HG03025 (cell line): ENCODE data around the gene PTER.
A peak's percentile ranks its signal among the peaks of the same experiment; 100 is the strongest.

Experiments
- ATAC-seq: cut with Tn5 transposase; IDR thresholded peaks from one replicate; pipeline ENCODE4 v1.9.1; 2021; ENCODE audit warnings: mild to moderate bottlenecking, moderate library complexity; ENCODE audit not compliant: unreplicated experiment, low FRiP score

PTER gene, protein sequence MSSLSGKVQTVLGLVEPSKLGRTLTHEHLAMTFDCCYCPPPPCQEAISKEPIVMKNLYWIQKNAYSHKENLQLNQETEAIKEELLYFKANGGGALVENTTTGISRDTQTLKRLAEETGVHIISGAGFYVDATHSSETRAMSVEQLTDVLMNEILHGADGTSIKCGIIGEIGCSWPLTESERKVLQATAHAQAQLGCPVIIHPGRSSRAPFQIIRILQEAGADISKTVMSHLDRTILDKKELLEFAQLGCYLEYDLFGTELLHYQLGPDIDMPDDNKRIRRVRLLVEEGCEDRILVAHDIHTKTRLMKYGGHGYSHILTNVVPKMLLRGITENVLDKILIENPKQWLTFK

DNA sequence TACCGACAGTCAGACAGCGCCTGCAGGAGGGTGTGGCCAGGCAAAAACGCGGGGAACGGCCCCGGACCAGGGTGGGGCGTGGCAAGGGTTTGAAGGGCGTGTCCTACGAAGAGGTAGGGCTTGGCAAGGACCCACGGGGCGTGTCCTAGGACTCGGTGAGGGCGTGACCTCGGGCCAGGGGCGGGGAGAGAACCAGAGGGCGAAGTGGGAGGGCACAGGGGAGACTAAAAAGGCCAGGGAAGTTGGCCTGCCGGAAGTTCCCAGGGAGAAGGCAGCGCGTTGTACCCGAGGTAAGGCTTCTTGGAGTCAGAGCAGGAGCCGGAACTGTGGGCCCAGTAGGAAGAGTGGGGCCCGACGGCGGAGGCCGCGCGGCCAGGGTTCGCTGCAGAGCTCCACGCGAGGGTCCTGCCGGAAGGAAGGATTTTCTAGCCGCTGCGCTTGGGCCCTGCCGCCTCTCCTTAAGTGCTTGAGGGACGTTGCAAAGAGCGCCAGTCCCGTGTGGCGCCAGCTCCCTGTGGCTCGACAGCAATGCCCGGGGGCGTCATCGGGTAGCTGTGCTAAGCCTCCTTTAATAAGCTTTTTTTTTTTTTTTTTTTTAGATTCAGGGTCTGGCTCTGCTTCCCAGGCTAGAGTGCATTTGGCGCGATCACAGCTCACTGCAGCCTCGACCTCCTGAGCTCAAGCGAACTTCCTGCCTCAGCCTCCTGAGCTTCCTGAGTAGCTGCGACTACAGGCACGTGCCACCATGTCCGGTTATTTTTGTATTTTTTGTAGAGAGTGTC is at the start of gene PTER:
PTER (plus strand) TSS at position 253 of the 782 bp plus-strand sequence. CDS start 47,375 bp downstream, outside the sequence.
- peak; percentile 98 for ATAC-seq

DNA sequence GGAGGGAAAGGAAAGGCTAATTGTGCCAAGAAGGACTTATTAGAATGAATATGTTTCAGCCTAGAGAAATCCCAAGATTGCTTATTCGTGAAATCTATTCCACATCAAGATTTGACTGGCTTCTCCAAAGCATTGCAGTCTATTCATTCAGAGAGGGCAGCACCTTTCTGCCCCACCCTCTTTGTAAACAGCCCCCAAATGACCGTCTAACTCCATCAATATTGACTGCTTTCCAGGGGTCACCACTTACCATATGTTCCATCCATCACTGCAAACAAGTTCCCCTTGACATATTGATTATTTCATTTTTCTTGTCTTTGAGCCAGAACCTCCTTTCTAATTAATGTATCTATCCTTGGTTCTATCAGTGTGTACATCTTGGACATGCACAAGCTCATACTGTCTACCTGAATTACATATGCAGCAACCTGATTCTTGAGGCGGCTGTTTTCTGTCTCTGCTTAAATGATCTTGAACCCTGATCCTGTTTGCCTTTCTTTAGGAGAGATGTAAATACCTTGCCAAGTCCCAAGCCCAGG is 44.2 kb upstream of the PTER start:
- no peak for ATAC-seq

DNA sequence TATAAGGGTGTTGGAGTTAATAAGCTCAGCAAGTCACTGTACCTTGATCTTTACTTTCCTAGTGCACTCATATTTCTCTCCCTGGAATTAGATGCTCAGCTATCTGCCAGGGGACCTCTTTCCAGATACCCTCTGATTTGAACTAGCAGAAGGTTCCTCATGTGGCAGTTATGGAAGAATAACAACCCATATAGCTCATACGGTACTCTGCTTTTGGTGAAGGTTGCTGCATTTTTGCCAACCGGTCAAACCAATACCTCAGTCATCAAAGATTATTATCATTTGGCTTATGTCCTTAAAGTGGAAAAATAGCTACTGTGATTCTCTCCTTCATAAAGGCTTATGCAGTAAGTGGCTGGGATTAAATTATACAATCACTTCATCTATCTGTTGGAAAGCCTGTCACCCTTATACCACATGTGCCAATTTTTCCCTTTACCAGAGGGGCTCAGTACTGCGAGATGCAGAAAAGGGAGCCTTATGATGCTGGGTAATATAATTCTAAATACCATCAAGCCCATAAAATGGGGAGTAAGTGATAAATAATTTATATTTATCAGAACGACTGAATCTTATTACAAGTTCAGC is 43.4 kb upstream of the PTER start:
- no peak for ATAC-seq

DNA sequence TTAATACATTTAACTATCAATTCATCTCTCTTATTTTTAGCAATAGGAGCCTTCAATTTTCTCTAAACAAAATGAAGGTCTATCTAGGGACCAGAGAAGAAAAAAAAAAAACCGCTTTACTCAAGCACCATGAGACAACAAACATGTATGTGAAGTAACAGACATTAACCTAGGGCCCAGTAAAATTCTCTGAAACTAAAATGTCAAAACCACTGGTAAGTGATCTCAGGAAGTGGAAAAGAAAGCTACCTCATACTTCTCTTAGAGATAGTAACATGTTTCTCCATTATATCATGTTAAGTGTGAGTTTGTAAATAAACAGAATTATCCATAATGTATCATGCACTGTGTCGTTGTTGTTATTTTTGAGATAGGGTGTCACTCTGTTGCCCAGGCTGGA is 35.4 kb upstream of the PTER start:
- no peak for ATAC-seq

DNA sequence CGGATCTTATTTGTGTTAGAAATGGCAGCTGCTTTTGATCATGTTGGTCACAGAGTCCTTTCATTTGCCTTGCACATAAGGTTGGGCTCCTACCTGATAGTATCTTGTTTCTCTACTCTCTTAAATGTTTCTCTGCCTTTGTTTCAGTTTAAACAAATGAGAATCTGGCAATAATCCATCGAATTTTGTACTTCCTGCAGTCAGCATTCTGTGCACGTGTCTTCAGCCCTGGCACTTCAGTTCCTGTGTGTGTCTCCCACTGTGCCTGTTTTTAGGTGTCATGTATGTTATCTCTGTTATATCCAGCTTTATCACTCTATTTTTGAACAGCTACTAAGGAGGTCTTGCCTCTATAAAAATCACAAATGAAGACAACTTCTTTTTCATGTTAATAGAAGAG is 28.4 kb upstream of the PTER start:
- ATAC-seq = no peak

DNA sequence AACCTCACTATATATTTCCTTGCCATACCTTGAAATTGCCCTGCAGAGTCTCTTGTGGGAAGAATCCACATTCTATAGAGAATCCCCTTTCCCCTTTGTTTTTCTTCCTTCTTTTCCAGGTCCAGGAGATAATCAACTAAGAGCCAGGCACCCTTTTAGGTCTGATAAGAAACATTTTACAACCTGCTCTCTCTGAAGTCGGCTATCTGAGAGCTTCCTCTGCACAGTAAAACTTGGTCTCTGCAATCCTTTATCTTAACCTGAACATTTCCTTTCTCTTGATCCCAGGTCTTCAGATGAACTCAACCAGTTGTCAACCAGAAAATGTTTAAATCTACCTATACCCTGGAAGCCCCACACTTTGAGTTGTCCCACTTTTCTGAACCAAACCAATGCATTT is 19.5 kb upstream of the PTER start:
- ATAC-seq = no peak

DNA sequence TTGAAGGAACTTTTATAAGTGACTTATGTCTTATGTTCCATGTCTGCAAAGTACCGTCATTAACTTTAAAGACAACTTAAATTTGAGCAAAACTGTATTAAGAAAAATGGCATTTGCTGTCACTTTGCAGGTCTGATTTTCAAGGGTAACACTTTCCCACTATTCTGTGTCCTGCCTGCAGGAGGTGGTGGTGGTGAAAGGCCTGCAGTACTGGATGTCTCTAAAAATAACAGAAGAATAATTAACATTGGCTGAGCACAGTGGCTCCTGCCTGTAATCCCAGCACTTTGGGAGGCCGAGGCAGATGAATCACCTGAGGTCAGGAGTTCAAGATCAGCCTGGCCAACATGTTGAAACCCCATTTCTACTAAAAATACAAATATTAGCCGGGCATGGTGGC is 13.2 kb upstream of the PTER start:
- ATAC-seq = no peak

DNA sequence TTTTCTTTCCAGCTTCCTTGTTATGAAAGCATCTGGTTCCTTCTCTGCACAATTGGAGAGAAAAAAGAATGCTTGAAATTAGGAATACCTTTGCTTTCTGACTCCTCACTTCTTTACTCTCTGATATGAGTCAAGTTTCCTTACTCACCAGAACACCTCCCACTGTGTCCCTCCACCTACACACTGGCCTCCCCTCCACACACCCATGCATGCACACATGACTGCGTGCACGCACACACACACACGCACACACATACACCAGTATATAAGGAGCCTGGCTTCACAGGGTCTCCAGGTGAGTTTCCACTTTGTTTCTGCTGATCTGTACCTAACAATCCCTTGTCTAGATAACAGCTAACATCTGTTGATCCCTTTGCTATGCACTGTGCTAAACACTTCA is 11.4 kb upstream of the PTER start:
- no peak for ATAC-seq

DNA sequence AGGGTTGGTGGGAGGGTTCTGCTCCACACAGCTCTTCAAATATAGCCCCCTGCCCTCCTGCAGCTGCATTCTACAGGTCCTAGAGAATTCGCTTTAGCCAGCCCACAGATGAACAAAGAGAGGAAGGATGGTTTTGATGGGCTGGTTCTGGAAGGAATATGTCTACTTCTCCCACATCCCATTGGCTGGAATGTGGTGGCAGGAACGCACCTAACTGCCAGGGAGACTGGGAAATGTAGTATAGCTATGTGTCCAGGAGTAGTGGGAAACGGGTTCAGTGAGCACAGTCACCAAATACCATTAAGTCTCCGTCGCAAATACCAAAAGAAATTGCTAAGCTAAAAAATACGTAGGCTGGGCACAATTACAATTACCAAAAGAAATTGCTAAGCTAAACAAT is 7.3 kb upstream of the PTER start:
- ATAC-seq = no peak

DNA sequence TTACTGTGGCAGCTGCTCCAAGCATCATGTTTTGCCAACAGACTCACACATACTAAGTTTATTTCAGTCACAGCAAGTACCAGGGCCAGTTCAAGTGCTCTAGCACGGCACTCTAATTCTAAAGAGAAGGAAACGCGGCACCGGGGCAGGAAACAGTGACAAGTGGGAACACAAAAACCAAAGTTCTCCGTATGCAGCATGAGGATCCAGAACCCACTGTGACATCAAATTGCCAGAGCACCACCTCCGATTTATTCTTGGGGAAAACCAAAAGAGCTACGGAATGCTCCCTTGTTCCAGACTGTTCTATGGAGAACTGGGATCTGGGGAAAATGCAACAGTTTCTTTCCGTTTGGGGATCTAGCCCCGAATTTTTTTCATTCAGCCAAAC is 448 bp upstream of the PTER start:
- ATAC-seq = peak; percentile 3

DNA sequence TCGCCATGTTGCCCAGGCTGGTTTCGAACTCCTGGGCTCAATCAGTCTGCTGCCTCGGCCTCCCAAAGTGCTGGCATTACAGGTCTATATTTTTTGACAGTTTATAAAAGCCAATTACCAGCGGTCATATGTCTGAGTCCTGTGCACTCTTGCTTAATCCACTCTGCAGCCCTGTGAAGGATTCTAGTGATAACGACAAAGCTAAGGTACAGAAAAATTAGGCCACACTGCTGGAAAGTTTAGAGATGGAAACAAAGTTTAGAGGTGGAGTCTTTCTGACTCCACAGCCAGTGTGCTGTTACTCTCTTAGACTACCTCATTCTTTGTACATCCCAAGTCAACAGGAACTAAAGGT is 707 bp downstream of the PTER start:
- ATAC-seq = no peak

DNA sequence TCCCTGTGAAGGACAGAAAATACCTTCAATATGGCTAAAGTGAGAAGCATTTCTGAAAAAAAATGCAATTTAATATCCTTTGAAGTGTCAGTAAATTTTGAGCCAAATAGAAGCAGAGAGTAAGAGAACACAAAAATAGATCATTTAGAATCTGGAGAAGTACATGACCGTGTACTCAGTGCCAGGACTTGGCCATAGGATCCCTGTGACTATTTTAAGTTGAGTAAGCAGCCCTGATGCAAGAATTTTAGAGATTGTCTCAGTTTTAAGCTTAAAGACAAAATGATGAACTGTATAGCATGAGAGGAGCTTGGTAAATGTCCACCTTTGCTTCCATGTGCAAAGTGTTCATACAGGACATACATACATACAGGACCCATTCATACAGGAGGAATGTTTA is 2.5 kb downstream of the PTER start:
- no peak for ATAC-seq

DNA sequence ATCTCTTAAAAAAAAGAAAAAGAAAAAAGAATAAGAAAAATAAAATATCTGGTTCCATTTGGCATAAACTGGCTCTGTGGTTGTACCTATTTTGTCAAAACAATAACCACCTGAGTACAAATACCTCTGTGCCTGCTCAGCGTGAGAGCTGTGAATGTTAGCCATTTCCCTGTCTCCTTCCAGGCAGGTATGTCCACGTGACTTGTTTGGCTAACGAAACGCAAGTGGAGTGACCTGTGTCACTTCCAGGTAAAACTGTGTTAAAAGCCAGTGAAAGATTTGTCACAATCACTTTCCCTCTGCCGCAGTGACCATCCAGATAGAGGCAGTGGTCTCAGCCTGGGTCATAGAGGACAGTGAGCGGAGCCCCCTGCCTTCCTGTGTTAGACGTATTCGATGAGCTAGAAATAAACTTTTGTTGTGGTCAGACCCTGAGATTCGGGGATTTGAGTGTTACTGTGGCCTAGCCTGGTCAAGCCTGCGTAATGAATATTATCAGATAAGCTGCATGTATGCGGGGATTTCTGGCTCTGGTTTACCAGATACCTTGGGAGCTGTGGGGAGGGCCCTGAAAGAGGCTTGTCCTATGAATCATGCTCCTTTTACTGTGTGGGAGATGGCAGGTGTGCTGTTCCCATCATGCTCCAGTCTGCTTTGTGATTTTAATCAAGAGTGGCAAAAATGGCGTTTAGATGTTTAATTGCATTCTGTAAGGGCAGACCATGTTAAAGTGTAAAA is 3.8 kb downstream of the PTER start:
- ATAC-seq = no peak

DNA sequence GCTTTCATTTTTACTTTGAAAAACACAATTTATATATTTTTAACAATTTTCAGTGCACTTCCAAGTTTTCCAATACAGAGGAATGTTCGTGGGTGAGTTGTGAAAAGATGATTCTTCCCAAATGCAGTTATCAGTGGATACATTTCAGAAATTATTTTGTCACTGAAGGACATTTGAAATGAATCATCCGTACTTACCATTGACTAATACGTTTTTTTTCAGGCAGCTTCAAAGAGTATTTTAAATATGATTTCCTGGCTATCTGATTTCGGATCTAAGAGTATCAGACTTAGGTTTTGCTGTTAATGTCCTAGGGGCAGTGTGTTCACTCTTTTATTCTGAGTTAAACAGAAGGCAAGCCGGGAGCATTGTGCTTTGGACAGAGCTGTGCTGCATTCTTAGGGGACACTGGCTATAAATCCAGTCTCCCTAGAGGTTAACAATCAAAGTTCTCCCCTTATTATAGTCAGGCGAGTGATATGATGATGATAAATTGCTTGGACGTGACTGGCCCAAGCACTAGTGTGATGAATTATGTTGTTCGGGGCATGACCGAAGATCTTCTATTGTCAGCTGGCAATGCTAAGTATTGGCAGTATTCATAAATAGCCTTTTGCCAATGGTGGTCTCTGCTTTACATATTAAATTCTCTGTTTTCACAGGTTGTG is 4.5 kb downstream of the PTER start:
- ATAC-seq = no peak

DNA sequence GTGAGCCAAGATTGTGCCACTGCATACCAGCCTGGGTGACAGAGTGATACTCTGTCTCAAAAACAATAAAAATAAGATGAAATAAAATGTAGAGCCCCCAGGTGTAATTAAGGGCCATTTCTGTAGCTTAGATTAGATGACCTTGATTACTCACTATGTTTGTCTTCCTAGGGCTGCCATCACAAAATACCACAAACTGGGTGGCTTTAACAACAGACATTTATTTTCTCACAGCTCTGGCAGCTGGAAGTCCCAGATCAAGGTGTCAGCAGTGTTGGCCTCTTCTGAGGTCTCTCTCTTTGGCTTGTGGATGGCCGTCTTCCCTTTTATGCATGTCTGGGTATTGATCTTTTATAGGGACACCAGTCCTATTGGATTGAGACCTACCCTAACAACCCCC is 6.1 kb downstream of the PTER start:
- ATAC-seq = no peak

DNA sequence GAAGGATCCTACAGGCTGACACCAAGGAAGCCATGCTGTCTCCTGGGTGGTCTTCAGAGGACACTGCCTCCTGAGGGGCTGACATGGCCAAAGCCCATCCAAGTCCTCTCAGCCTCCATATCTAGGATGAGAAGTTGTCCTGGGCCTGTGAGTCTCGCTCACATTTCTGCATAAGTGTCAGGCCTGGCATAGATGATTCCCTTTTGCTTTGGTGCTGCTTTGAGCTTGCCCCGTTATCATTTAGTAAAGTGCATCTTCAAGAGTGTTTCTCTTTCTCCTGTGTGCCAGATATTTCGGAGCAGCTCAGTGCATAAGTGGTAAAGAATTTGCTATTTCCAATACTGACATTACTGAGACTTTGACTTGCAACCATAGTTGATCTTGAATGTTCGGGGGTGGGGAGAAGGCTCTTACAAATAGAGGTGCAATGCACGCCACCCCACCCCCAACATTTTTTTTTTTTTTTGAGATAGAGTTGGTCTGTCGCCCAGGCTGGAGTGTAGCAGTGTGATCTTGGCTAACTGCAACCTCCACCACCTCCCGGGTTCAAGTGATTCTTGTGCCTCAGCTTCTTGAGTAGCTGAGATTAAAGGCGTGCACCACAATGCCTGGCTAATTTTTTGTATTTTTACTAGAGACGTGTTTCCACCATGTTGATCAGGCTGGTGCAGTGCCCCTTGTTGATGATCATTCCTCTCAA is 9.1 kb downstream of the PTER start:
- no peak for ATAC-seq

DNA sequence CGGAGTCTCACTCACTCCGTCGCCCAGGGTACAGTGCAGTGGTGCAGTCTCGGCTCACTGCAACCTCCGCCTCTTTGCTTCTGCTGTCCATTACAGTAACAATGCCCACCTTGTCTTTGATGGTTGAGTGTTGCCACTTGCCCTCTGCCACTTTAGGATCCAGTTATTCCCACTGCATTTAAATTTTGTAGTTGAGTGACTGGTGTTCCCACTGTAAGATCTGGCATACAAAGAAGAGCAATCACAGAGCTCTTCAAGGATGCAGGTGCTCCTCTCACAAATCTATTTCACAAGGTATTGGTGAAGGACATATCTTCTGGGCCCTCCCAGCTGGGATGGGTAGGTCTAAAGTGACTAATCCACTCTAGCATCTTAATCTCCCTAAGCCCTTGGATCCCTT is 12.6 kb downstream of the PTER start:
- no peak for ATAC-seq

DNA sequence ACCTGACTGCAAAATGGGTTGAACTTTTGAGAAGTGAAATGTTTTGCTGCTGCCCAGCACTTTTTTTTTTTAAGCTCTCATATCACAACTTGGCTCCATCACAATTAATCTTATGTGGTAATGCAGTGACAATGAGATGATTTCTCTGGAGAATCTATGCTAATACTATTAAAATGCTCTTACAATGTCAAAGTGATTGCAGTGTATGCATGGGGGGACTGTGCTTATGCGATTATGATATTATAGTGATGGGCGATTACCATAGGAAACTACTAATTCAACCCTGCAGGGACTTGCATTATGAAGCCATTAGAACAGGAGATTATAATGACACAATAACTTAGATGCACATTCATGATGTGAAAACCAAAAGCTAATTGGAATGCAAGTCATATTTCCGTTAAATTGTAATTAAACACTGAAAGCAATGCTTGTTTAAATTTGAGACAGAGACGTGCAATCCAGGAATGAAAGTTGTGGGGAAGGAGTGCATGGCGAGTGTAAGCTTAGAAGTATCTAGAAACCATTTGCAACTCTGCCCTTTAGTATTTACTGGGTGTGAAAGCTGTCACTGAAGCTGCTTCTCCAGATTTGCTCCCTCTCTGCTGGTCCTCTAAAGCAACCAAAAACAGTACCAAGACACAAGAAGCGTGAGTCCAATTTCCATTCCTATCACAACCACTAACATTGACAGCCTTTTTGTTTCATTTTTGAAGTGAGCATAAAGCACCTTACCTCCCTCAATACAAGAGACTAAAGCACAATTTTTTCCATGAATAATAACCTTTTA is 21.6 kb downstream of the PTER start:
- peak; percentile 57 for ATAC-seq

DNA sequence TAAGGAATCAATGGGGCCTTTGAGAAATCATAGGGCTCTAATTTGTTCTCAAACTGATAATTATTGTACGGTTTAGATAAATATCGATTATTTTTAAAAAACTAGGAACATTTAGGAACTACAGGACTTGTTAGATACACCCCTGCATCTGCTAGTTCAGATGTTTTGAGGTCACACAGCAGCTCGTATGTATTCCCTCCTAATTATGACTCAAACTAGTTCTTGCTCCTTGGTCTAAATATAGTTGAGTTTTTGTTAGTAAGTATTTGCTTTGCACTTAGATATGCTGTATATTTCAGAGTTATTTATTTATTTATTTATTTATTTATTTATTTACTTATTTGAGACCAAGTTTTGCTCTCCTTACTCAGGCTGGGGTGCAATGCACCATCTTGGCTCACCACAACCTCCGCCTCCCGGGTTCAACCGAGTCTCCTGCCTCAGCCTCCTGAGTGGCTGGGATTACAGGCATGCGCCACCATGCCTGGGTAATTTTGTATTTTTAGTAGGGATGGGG is 22.7 kb downstream of the PTER start:
- no peak for ATAC-seq
